A375 (cell line): ENCODE results near the gene DUS2. TPM values are rescaled to one million over a fixed set of nuclear protein-coding genes. Genes with fewer than 3 reads are reported as not detected.

Experiments
- small RNA-seq: library from RNA; depleted of rRNA; stranded (forward); fragments of <200 nt; gene quantifications from one replicate; pipeline ENCODE3, GENCODE V24; 2014
- total RNA-seq: library from RNA; depleted of rRNA; stranded (reverse); fragments of >200 nt; shearing (Covaris generic); gene quantifications from 2 replicates; pipeline ENCODE4 v1.2.3, GENCODE V29; 2014; rRNA removed

The DUS2 gene
- 19.3 and 25.8 TPM in 2 replicates for total RNA-seq

DNA sequence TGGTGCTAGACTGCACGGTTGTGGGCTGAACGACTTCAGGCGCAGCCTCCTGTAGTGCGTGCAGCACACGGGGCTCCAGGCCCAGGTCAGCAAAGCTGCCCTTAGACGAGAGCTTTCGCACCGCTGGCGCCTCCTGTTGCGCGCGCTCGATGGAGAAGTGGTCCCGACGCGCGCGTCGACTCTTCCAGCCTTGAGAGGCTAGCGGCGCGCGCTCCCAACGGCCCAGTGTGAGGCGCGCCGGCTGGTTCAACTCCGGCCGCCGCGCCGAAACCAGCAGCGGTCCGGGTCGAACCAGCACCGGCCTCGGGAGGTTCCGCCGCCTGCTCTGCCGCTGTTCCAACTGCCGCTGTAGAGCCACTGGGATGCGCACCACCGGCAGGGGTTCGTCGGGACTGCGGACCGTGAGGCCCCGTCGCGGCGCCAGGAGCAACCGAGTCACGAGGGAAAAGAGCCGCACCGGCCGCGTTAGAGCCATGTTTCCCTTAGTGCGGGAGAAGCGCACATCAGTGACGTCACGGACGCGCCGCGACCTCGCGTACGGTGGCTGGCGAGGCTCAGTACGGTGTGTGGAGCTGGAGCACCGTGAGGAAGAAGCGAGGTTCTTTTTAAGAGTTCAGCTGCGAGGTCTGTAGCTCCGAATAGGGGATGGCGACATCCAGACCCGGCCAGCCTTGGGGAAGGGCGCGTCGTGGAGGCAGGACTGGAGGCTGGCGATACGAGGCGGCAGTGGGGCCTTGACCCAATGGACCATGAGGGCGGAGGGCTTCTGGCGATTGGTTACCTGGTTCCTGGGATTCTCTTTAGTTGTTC is at the start of gene DUS2, which contains the start of gene DDX28:
Gene DUS2, plus strand, starts transcription at position 557 of the 810 bp plus-strand sequence. CDS start 14,740 bp downstream, outside the sequence.
Gene DDX28, minus strand, starts transcription at position 505 of the 810 bp plus-strand sequence. Its CDS starts 30 bp downstream, at position 475.

GRCh38 chr16:67979955-67980678 is 43.0 kb upstream of the DUS2 start, which contains the start of gene DPEP3:
TSS of gene DPEP3 (minus strand) at chr16:67980499. CDS start at chr16:67980380, 119 bp downstream.

GRCh38 chr16:67998779-67999688 is 24.1 kb upstream of the DUS2 start, which contains the start of gene DPEP2:
TSS of gene DPEP2 (minus strand) at chr16:67999484. CDS start at chr16:67993212, 6,272 bp downstream.

DNA sequence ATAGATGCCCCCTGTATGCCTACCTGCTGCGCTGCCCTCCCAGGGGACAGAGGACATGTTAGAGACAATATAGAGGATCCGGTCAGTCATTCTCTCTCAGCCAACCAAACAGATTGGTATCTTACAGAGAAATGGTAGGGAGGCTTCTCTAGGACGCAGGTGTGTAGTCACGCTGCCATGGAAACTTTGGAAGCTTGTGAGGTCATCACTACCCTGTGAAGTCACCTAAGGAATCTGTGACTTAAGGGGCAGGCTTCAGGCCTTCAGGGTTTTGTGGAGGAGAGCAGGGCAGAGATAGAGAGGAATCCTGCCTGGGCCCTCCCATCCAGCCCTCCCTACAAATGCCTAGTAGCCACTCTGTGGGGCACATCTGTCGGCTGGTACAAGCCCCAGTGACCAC is 7.4 kb upstream of the DUS2 start, which contains the start of gene DPEP2NB:
Gene DPEP2NB, minus strand, starts transcription at position 231 of the 400 bp plus-strand sequence. Its CDS starts 141 bp downstream, at position 90.

DNA sequence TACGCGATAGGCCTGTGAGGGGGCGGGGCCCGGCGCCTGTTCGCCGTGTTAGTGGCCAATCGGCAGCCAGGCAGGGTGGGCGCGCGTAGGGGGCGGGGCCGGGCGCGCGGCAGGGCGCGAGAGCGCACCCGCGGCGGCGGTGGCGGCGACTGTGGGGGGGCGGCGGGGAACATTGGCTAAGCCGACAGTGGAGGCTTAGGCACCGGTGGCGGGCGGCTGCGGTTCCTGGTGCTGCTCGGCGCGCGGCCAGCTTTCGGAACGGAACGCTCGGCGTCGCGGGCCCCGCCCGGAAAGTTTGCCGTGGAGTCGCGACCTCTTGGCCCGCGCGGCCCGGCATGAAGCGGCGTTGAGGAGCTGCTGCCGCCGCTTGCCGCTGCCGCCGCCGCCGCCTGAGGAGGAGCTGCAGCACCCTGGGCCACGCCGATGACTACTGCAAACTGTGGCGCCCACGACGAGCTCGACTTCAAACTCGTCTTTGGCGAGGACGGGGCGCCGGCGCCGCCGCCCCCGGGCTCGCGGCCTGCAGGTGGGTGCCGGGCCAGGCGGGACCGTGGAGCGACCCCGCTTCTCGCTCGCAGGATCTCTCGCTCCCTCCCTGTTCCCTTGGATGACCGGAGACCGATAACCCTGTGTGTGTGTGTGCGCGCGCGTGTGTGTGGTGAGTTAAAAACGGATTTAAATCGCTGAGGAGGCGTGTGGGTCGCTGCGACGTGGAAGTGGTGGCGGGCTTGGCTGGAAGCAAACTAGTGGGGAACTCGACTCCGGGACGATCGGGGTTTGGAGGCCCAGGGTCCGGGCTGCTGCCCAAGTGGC is 62.4 kb downstream of the DUS2 start, which contains the start of gene NFATC3:
Gene NFATC3, plus strand, starts transcription at position 112 of the 813 bp plus-strand sequence. Its CDS starts 312 bp downstream, at position 424.

Small RNA genes lying within 50 kb of the gene (small RNA-seq; reads per million reads assigned to genes)
- gene RF00019 = not detected
- not detected for gene RNU6-359P

Other genes with a start within 250 kb of the DUS2 start
- gene RANBP10, start 216.7 kb upstream of the DUS2 start, total RNA-seq = 5.4 and 5.5 TPM in 2 replicates
- 0.66 and 1.6 TPM in 2 replicates for gene TSNAXIP1, start 216.4 kb upstream of the DUS2 start, total RNA-seq
- 36.9 and 37.4 TPM in 2 replicates for gene THAP11, start 181.0 kb upstream of the DUS2 start, total RNA-seq
- 174 TPM in 2 replicates for gene NUTF2, start 176.4 kb upstream of the DUS2 start, total RNA-seq
- 29.7 and 30.7 TPM in 2 replicates for gene CENPT, start 175.6 kb upstream of the DUS2 start, total RNA-seq
- 82.4 and 94.4 TPM in 2 replicates for gene EDC4, start 150.2 kb upstream of the DUS2 start, total RNA-seq
- gene NRN1L, start 138.4 kb upstream of the DUS2 start, total RNA-seq = 0.30 TPM in 1 of 2 replicates, not detected in the other
- 6.7 and 11.1 TPM in 2 replicates for gene PSKH1, start 130.0 kb upstream of the DUS2 start, total RNA-seq
- gene CTRL, start 91.4 kb upstream of the DUS2 start, total RNA-seq = 1.6 and 4.0 TPM in 2 replicates
- 69.2 and 69.3 TPM in 2 replicates for gene PSMB10, start 86.4 kb upstream of the DUS2 start, total RNA-seq
- 3.4 and 4.7 TPM in 2 replicates for gene LCAT, start 79.2 kb upstream of the DUS2 start, total RNA-seq
- gene SLC12A4, start 54.6 kb upstream of the DUS2 start, total RNA-seq = 32.8 and 41.3 TPM in 2 replicates
- gene DPEP3, start 42.8 kb upstream of the DUS2 start, total RNA-seq = not detected in 2 replicates
- gene DPEP2, start 23.8 kb upstream of the DUS2 start, total RNA-seq = not detected in 2 replicates
- not detected in 2 replicates for gene DPEP2NB, start 7.4 kb upstream of the DUS2 start, total RNA-seq
- gene DDX28, start 52 bp upstream of the DUS2 start, total RNA-seq = 28.6 and 31.1 TPM in 2 replicates
- 19.3 and 21.5 TPM in 2 replicates for gene NFATC3, start 62.1 kb downstream of the DUS2 start, total RNA-seq
- 0.15 and 0.50 TPM in 2 replicates for gene ESRP2, start 212.8 kb downstream of the DUS2 start, total RNA-seq
- 17.0 and 18.0 TPM in 2 replicates for gene PLA2G15, start 222.1 kb downstream of the DUS2 start, total RNA-seq
- gene SLC7A6, start 241.2 kb downstream of the DUS2 start, total RNA-seq = 16.4 and 22.3 TPM in 2 replicates